ENCODE results near the gene PLGRKT. TPM values are rescaled to one million over a fixed set of nuclear protein-coding genes. Genes with fewer than 3 reads are reported as not detected.

Gene PLGRKT
- total and polyA plus RNA-seq, 8 donors = 18.9 to 28.2 (median 22.2) TPM

DNA sequence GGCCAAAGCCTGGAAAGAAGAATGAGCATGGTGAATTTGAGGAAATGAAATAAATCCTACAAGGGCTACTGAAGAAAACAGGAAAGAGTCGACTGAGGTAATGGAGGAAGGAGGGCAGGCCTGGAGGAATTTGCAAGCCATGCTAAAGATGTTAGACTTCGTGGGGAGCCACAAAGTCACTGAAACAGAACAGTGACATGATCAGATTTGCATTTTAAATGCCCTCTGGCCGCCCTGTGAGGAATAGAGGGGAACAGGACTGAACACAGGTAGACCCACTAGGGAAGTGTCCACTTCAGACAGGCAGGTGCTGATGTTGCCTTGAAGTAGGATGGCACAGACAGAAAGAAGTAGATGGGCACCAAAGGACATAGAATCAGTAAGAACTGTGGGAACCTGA, 55.2 kb downstream of the PLGRKT start:
- TF ChIP-seq, protein P1, sequence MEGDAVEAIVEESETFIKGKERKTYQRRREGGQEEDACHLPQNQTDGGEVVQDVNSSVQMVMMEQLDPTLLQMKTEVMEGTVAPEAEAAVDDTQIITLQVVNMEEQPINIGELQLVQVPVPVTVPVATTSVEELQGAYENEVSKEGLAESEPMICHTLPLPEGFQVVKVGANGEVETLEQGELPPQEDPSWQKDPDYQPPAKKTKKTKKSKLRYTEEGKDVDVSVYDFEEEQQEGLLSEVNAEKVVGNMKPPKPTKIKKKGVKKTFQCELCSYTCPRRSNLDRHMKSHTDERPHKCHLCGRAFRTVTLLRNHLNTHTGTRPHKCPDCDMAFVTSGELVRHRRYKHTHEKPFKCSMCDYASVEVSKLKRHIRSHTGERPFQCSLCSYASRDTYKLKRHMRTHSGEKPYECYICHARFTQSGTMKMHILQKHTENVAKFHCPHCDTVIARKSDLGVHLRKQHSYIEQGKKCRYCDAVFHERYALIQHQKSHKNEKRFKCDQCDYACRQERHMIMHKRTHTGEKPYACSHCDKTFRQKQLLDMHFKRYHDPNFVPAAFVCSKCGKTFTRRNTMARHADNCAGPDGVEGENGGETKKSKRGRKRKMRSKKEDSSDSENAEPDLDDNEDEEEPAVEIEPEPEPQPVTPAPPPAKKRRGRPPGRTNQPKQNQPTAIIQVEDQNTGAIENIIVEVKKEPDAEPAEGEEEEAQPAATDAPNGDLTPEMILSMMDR (IDR thresholded peaks at IDR 0.05) = no peak
- intact Hi-C loops (cut with DNase I) = no loop called here
- Histone ChIP-seq H3K4me3 (no peak overlapping the region), H3K36me3 (peaks cover 0 to 12% of the 10 kb centered on the region in 2 donors), H3K27ac (no peak overlapping the region), H3K4me1 (no peaks in the 10 kb centered on the region), H3K9me3 (no peaks in the 10 kb centered on the region), H3K27me3 (no peaks in the 10 kb centered on the region)
- no peak for DNase-seq
- ATAC-seq = no peak

DNA sequence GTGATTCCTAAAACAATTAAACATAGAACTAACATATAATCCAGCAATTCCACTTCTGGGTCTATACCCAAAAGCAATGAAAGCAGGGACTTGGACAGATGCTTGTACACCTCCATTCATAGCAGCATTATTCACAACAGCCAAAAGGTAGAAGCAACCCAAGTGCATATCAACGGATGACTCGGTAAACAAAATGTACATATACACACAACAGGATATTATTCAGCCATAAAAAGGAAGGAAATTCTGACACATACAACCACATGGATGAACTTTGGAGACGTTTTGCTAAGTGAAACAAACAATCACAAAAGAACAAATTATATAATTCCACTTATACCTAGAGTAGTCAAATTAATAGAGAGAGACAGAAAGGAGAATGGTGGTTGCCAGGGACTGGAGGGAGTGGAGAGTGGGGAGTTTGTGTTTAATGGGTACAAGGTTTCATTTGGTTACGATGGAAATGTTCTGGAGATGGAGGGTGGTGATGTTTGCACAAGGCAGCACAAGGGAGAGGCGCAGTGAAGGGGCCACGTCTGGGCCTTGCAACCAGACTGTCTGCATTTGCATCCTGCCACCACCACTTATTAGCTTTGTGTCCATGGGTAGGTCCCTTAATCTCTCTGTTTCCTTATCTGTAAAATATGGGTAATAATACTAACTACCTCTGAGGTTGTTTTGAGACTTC, 61.8 kb downstream of the PLGRKT start:
- Histone ChIP-seq H3K36me3 (peaks cover 0 to 6% of the 10 kb centered on the region in 2 donors), H3K27ac (no peak overlapping the region), H3K9me3 (no peaks in the 10 kb centered on the region), H3K27me3 (no peaks in the 10 kb centered on the region), H3K4me1 (peaks cover 0 to 4% of the 10 kb centered on the region in 2 donors), H3K4me3 (no peak overlapping the region)
- DNase-seq (no peak), ATAC-seq (no peak)
- intact Hi-C loops (cut with DNase I) = no loop called here
- TF ChIP-seq, protein P1 (IDR thresholded peaks at IDR 0.05) = no peak

DNA sequence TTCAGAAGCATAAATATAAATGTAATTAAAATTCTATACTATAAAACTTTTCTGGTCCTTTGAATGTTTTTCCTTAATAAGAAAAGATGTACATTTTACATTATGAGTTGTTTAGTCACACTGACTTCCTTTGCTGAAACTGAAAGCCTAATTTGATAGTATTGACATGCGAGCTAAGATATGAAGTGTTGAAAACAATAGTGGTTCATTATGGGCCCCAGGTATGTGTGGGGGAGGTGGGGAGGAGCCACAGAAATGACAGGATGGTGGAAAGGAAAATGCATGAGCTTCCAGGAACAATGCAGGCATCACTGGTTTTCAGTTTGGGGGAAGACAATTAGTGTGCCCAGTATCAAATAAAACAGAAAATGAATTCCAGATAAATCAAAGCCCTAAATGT, 62.6 kb downstream of the PLGRKT start:
- DNase-seq (no peak), ATAC-seq (no peak)
- no peaks in the 10 kb centered on the region for H3K9me3 ChIP-seq
- no peaks in the 10 kb centered on the region for H3K36me3 ChIP-seq
- no peaks in the 10 kb centered on the region for H3K27me3 ChIP-seq
- intact Hi-C loops (cut with DNase I) = no loop called here
- H3K4me3 ChIP-seq = no peak overlapping the region
- H3K27ac ChIP-seq = no peak overlapping the region
- TF ChIP-seq, protein P1 (IDR thresholded peaks at IDR 0.05) = no peak
- peaks cover 0 to 4% of the 10 kb centered on the region in 2 donors for H3K4me1 ChIP-seq

DNA sequence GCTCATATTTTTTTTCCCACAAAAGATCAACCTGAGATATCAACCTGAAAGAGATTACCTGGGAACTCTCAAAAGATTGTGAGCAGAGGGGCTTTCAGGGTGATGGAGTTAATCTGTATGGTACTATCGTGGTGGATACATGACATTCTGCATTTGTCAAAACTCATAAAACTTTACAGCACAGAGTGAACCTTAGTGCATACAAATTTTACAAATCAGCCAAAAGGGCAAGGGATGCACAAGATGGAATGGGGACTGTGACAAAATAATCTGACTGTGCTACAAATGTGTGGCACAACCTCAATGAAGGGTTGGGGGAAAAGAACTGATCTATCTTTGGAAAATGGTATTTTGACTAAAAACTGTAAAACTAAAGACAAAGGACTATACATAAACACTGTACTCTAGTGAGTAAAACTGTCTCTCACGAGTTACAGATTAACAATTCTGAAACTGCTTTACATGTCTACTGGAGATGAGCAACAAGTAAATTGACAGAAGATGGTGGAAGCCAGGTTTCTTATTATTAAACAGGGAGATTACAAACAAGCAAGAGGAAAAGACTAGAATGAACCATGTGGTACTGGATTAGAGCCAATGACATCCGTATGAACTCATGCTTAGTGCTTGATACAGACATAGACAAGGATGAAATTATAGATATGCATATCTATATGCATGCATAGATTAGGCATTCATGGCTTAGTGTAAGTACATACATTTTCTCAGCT, 73.3 kb downstream of the PLGRKT start:
- H3K4me3 ChIP-seq = no peak overlapping the region
- H3K27ac ChIP-seq = no peak overlapping the region
- H3K36me3 ChIP-seq = peaks cover 0 to 7% of the 10 kb centered on the region in 2 donors
- peak in 1 of 4 donors; percentile 2 for DNase-seq
- ATAC-seq = no peak
- no peaks in the 10 kb centered on the region for H3K4me1 ChIP-seq
- no peaks in the 10 kb centered on the region for H3K27me3 ChIP-seq
- H3K9me3 ChIP-seq = peaks cover 0 to 8% of the 10 kb centered on the region in 2 donors
- intact Hi-C loops (cut with DNase I) = no loop called here
- TF ChIP-seq, protein P1 (IDR thresholded peaks at IDR 0.05) = no peak

GRCh38 chr9:5361326-5362010, 76.3 kb downstream of the PLGRKT start:
- H3K36me3 ChIP-seq = peaks cover 0 to 13% of the 10 kb centered on the region in 2 donors
- intact Hi-C loops (cut with DNase I) = no loop called here
- H3K27ac ChIP-seq = no peak overlapping the region
- H3K27me3 ChIP-seq = no peaks in the 10 kb centered on the region
- H3K9me3 ChIP-seq = no peaks in the 10 kb centered on the region
- no peak for DNase-seq
- no peak overlapping the region for H3K4me3 ChIP-seq
- TF ChIP-seq, protein P1 (IDR thresholded peaks at IDR 0.05) = no peak
- no peaks in the 10 kb centered on the region for H3K4me1 ChIP-seq
- no peak for ATAC-seq
